T1000 (cell line): ENCODE data around the gene DBNDD1.

Experiments
- DNase-seq: peaks from one replicate; lab custom pipeline; 2025; ENCODE audit warnings: mixed read lengths; lab: John Stamatoyannopoulos, UW

Gene DBNDD1

DNA sequence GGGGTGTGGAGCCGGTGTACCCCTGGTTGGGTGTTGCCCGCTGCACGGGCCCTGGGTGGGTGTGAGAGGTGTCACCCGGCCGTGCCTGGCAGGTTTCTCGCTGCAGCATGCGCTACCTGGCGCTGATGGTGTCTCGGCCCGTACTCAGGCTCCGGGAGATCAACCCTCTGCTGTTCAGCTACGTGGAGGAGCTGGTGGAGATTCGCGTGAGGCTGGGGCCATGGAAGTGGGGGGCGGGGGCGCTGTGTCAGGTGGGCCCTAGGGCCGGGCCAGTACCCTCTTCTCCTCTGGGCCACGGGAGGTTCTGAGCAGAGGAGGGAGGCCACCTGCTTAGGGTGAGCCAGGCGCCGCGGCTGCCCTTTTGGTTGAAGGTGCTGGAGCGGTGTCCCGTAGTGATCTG lies 57.3 kb downstream of the DBNDD1 start:
- no peak for DNase-seq

DNA sequence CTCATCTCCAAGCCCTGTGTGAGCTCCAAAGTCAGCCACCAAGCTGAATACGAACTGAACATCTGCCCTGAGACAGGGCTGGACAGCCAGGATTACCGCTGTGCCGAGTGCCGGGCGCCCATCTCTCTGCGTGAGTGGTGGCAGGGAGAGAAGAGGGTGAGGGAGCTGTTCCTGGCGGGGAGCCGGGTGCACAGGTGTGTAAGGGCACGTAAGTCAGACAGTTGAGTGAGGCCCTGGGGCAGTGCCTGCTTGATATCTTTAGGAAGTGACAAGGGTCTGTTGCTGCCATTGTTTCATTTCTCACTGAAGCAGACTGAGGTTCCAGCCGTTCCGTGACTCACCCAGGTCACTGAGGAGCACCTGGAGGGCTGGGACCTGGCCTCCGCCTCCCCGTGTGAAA lies 58.3 kb downstream of the DBNDD1 start:
- no peak for DNase-seq

DNA sequence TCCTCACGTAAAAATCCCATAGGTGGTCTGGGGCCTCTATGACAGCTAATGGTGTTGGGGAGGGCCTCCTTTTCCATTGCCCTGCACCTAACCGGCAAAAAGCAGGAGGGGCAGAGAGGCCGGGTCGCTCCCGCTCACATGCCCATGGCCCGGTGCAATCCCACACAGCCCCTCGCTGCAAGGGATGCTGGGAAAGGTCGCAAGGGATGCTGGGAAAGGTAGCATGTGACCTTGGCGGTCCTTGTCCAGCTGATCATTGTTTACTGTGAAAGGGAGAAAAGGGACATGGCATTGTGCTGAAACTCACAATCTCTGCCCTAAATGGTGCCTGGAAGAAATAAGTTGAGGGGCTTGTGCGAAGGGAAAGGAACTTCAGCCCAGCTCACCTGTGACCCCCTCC lies 60.7 kb downstream of the DBNDD1 start:
- DNase-seq = no peak

DNA sequence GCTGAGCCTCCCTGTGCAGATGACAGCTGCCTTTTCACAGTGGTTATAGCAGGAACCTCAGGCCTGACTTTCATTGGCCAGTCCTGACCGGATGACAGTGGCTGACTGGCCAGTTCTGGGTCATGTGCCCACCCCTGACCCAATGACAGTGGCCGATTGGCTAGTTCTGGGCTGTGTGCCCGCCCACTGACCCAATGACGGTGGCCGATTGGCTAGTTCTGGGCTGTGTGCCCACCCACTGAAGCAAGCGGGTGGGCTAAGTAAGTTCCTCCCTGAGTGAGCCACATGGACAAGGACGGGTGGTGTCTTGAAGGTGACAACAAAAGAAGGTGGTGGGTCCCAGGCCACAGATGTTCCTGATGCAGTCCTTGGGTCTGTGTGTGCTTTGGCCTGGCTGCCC lies 61.2 kb downstream of the DBNDD1 start:
- DNase-seq = no peak

DNA sequence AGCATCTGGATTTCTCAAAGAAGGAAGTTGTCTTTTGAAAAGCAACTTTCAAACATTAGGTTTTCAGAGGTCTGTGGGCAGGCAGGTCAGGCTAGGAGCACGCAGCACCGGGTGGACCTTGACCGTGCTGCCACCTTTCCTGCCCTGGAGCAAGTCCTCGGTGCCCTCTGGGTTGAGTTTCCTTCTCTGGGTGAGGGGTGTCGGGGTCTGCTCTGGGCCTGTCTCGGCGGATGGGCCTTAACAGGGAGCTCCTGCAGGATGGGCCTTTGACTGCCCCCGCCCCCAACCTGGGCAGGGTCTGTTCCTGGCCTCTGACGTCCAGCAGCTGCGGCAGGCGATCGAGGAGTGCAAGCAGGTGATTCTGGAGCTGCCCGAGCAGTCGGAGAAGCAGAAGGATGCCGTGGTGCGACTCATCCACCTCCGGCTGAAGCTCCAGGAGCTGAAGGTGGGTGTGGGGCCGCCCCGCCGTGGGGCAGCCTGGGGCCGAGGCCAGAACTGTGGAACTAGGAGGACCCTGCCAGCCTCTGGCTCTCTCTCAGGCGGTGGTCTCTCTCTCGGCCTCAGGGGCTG lies 62.0 kb downstream of the DBNDD1 start:
- DNase-seq = no peak

DNA sequence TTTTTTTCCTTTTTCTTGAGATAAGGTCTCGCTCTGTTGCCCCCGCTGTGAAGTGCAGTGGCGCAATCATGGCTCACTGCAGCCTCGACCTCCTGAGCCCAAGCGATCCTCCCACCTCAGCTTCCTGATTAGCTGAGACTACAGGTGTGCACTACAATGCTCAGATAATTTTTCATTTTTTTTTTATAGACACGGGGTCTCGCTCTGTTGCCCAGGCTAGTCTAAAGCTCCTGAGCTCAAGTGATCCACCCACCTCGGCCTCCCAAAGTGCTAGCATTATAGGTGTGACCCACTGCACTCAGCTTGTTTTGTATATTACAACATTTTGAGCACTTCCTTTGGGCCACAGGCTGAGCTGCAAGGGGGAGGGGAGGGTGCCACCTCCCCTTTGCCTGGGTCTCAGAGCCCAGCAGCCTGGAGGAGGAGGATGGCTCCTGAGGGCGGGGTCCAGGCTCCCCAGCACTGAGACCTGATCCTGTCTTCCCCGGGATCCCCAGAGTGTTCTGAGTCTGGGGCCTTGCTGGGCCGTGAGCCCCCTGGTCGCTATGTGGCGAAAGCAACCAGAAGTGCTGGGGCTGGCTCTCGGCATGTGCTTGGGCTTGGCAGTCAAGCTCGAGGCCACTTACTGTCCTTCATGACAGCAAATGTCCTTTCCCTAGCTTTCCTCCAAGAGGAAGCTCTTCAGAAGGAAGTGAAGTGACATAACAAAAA lies 62.6 kb downstream of the DBNDD1 start:
- no peak for DNase-seq

DNA sequence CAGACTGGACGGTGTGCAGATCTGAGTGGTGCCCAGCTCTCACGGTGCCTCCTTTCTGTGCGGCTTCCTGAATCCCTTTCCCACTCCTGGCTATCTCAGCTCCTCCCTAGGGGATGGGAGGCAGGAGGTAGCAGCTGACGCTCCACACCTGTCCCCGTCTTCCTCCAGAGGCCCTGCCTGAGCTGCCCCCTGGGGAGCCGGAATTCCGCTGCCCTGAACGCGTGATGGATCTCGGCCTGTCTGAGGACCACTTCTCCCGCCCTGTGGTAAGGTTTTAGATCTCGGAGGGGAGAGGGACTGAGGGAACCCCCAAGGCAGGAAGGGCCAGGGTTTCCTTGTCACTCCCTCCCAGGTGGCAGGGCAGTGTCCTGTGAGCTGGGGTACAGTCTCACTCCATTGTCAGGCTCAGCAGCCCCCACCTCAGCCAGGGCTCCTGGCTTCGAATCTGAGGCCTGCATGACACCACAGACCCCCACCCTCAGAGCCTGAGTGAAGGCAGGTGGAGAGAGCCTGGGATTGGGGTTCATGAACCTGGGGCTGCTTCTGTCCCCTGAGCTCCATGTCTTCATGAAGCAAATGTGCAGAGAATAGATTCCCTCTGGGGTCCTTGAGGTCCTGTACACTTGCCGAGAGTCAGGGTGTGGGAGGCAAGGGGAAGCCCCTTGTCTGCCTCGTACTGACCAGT lies 64.1 kb downstream of the DBNDD1 start:
- no peak for DNase-seq
